Endothelial cell of umbilical vein (primary cell): ENCODE results near the gene IKZF5. TPM values are rescaled to one million over a fixed set of nuclear protein-coding genes. Genes with fewer than 3 reads are reported as not detected.

Experiments
- BruUV-seq: library from RNA; stranded (reverse); fragments of 400-500 nt; replicated peaks from 2 replicates; lab custom pipeline; 2021; lab: Mats Ljungman, UMichigan
- CTCF ChIA-PET: fragments of 300-600, 350-600 bp; sonication (Branson Sonifier 250); formaldehyde crosslinking; loops from one replicate; lab custom pipeline; 2021; ENCODE audit warnings: antibody characterized with exemption, inconsistent platforms; lab: Charles Lee
- POLR2A ChIA-PET: fragments of 300-600, 350-600 bp; sonication (Branson Sonifier 250); formaldehyde crosslinking; loops from one replicate; lab custom pipeline; 2021; ENCODE audit warnings: antibody characterized with exemption, inconsistent platforms; lab: Charles Lee
- DNase-seq: peaks from one replicate; pipeline ENCODE4 v3.0.0-alpha.2; 2011; ENCODE audit warnings: low read depth, low spot score
- FAIRE-seq: peaks from 2 replicates; lab custom pipeline; 2011; peaks lifted over from hg19 to GRCh38; lab: Jason Lieb, UNC
- H2AFZ ChIP-seq: 2 replicates; pipeline ENCODE4 v1.6.0; 2012; ENCODE audit warnings: low read depth, low read length, control low read depth, inconsistent platforms
- H3K27ac ChIP-seq: 2 replicates; pipeline ENCODE4 v1.5.1; 2011; ENCODE audit warnings: low read depth, mild to moderate bottlenecking, control low read depth, low read length, moderate library complexity; ENCODE audit not compliant: insufficient read depth
- H3K27me3 ChIP-seq, 2 experiments: 2 replicates each; pipeline versions ENCODE4 v1.6.0 to v1.6.1; 2011; ENCODE audit warnings: low read length in 2 of 2, mixed read lengths in 1 of 2; ENCODE audit not compliant: control insufficient read depth in 2 of 2, insufficient read depth in 2 of 2
- H3K36me3 ChIP-seq, 2 experiments: 2 replicates in 1 of 2; 3 replicates in 1 of 2; pipeline ENCODE4 v1.5.1; 2011; ENCODE audit warnings: low read length in 2 of 2, mild to moderate bottlenecking in 1 of 2, moderate library complexity in 1 of 2; ENCODE audit not compliant: control insufficient read depth in 2 of 2, insufficient read depth in 2 of 2; ENCODE audit errors: extremely low read depth in 1 of 2
- H3K4me1 ChIP-seq: 3 replicates; pipeline ENCODE4 v1.5.1; 2011; ENCODE audit warnings: mild to moderate bottlenecking, low read length; ENCODE audit not compliant: control insufficient read depth, insufficient read depth; ENCODE audit errors: extremely low read depth
- H3K4me2 ChIP-seq: 2 replicates; pipeline ENCODE4 v1.6.1; 2011; ENCODE audit warnings: low read length, control low read depth, mixed read lengths; ENCODE audit not compliant: insufficient read depth
- H3K4me3 ChIP-seq, 3 experiments: fragments of 200-600 bp in 1 of 3; sonication (generic), shearing (Covaris generic) in 1 of 3; replicated peaks in 1 of 3; 2 replicates each; pipeline ENCODE4 v1.5.1; 2011 to 2016; ENCODE audit warnings: control low read depth in 3 of 3, low read length in 3 of 3, mild to moderate bottlenecking in 2 of 3, inconsistent platforms in 1 of 3, low read depth in 1 of 3, moderate library complexity in 1 of 3; ENCODE audit not compliant: insufficient read depth in 1 of 3
- H3K79me2 ChIP-seq: 2 replicates; pipeline ENCODE4 v1.6.0; 2012; ENCODE audit warnings: low read length, inconsistent platforms; ENCODE audit not compliant: control insufficient read depth, insufficient read depth
- H3K9ac ChIP-seq: replicated peaks from 2 replicates; pipeline ENCODE3; 2011; ENCODE audit warnings: low read length, control low read depth; ENCODE audit not compliant: insufficient read depth; ENCODE audit errors: extremely low read depth
- H3K9me1 ChIP-seq: replicated peaks from 3 replicates; pipeline ENCODE4 v1.6.0; 2011; ENCODE audit warnings: mild to moderate bottlenecking, low read length; ENCODE audit not compliant: control insufficient read depth, insufficient read depth; ENCODE audit errors: extremely low read depth
- H3K9me3 ChIP-seq: replicated peaks from 2 replicates; pipeline ENCODE4 v1.5.1; 2012; ENCODE audit warnings: low read length, inconsistent platforms; ENCODE audit not compliant: control insufficient read depth, insufficient read depth
- H4K20me1 ChIP-seq: replicated peaks from 2 replicates; pipeline ENCODE3; 2011; ENCODE audit warnings: mild to moderate bottlenecking, low read length; ENCODE audit not compliant: control insufficient read depth, insufficient read depth; ENCODE audit errors: extremely low read depth
- CTCF ChIP-seq, 2 donors: IDR thresholded peaks; 1 replicate in 1 of 2; 2 replicates in 1 of 2; pipeline ENCODE4 v1.5.1; 2011; ENCODE audit warnings: low read length in 2 of 2, mild to moderate bottlenecking in 2 of 2, moderate library complexity in 2 of 2, control low read depth in 1 of 2, inconsistent platforms in 1 of 2, low read depth in 1 of 2; ENCODE audit not compliant: insufficient read depth in 1 of 2; ENCODE audit errors: extremely low read depth in 1 of 2
- EZH2 ChIP-seq: IDR thresholded peaks from 2 replicates; pipeline ENCODE4 v1.6.1; 2012; ENCODE audit warnings: borderline replicate concordance, low read depth, mild to moderate bottlenecking, moderate library complexity, low read length, inconsistent platforms; ENCODE audit not compliant: severe bottlenecking
- FOS ChIP-seq: IDR thresholded peaks from 2 replicates; pipeline ENCODE4 v1.6.1; 2011; ENCODE audit warnings: mild to moderate bottlenecking, low read length, moderate library complexity, borderline replicate concordance; ENCODE audit not compliant: insufficient read depth
- GATA2 ChIP-seq: IDR thresholded peaks from 2 replicates; pipeline ENCODE4 v1.7.0; 2011; ENCODE audit warnings: low read depth, mild to moderate bottlenecking, moderate library complexity, mixed read lengths, low read length; ENCODE audit not compliant: insufficient read length, insufficient read depth
- JUN ChIP-seq: IDR thresholded peaks from 2 replicates; pipeline ENCODE4 v1.6.1; 2011; ENCODE audit warnings: borderline replicate concordance, low read depth; ENCODE audit not compliant: insufficient read length, insufficient read depth
- MAX ChIP-seq: IDR thresholded peaks from 2 replicates; pipeline ENCODE4 v1.6.1; 2011; ENCODE audit not compliant: insufficient read depth, insufficient read length
- MYC ChIP-seq: IDR thresholded peaks from one replicate; pipeline ENCODE4 v1.6.1; 2011; ENCODE audit warnings: mild to moderate bottlenecking, low read depth, low read length
- POLR2A ChIP-seq: IDR thresholded peaks from 2 replicates; pipeline ENCODE4 v1.6.1; 2012; ENCODE audit warnings: low read depth, mild to moderate bottlenecking, control low read depth, low read length
- POLR2AphosphoS5 ChIP-seq: IDR thresholded peaks from 2 replicates; pipeline ENCODE4 v1.6.1; 2012; ENCODE audit warnings: low read depth, mild to moderate bottlenecking, control low read depth, low read length, moderate library complexity; ENCODE audit not compliant: insufficient read depth
- dilution Hi-C: fragments of 300-500 bp; cut with MboI; formaldehyde crosslinking; loops from one replicate; pipeline ENCODE4 v1.15.0; 2019; ENCODE audit warnings: low sequenced_read_pairs; ENCODE audit not compliant: extremely low pct_ligation_motif_present
- intact Hi-C: fragments of 100-400 bp; cut with micrococcal nuclease; formaldehyde crosslinking; loops from one replicate; pipeline ENCODE4 v1.10.0; 2022
- polyA plus RNA-seq, 4 experiments: library from polyadenylated mRNA; depleted of rRNA in 3 of 4; stranded (reverse) in 3 of 4; unstranded in 1 of 4; fragments of >200 nt; gene quantifications; 2 replicates each; pipeline versions ENCODE4 v1.2.1 to v1.2.3, GENCODE V29; 2011 to 2012; ENCODE audit warnings: missing spikeins in 1 of 4
- total RNA-seq: library from RNA; stranded (reverse); gene quantifications from 2 replicates; pipeline ENCODE4 v1.2.3, GENCODE V29; 2021

Gene IKZF5
- total and polyA plus RNA-seq, 2 donors (not counting 3 experiments of a cell fraction or from before 2014, with no cell fraction given), result 7.1 to 10.3 TPM

- H3K4me2 ChIP-seq, result no peak overlapping the region
- ChIA-PET CTCF (interaction anchor here (0.8 kb wide), 1 partner anchor 9 kb away, joined by 3 read pairs; no protein-coding TSS in a partner anchor), POLR2A (no interaction called here)
- no peak overlapping the region for H3K27ac ChIP-seq
- H3K4me3 ChIP-seq, result no peak overlapping the region
- FAIRE-seq (no peak), DNase-seq (no peak)
- dilution Hi-C loops (no loop called here), intact Hi-C loops (no loop called here)
- no TSS peak for BruUV-seq
- no peaks in the 10 kb centered on the region for H3K4me1 ChIP-seq
- H3K27me3 ChIP-seq, result peaks cover 0 to 1% of the 10 kb centered on the region in 2 experiments
- H3K9me3 ChIP-seq, result no peaks in the 10 kb centered on the region
- no peaks in the 10 kb centered on the region for H4K20me1 ChIP-seq
- no peaks in the 10 kb centered on the region for H3K79me2 ChIP-seq
- TF ChIP-seq GATA2, result no peak
- TF ChIP-seq EZH2, result no peak
- no peak for TF ChIP-seq MYC
- TF ChIP-seq POLR2A, result no peak
- no peak for TF ChIP-seq FOS
- no peak for TF ChIP-seq MAX
- no peak for TF ChIP-seq POLR2AphosphoS5
- no peak for TF ChIP-seq JUN
- no peak for TF ChIP-seq CTCF (IDR thresholded peaks at IDR 0.05; ENCODE audit: extremely low read depth in 1 of 2, insufficient read depth in 1 of 2, low read depth in 1 of 2, low read length in 2 of 2)
- no peaks in the 10 kb centered on the region for H3K36me3 ChIP-seq
- H2AFZ ChIP-seq, result no peak overlapping the region
- no peaks in the 10 kb centered on the region for H3K9me1 ChIP-seq
- no peak overlapping the region for H3K9ac ChIP-seq
These were observed 41.7 kb downstream of the IKZF5 start for GRCh38 chr10:122966879-122967278.
